HEK293T (cell line): Measurements from ENCODE around the gene ADCY1.
A peak's percentile ranks its signal among the peaks of the same experiment; 100 is the strongest.
"Not testable (repeated sequence)": the region's sequence is repeated elsewhere in the genome, so short reads cannot be mapped to it uniquely, and the experiment has no call there.

Experiments
- CTCF ChIA-PET: fragments of 350-600 bp; formaldehyde crosslinking; extraction: SDS; loops from one replicate; lab custom pipeline; 2021; ENCODE audit warnings: antibody characterized with exemption, inconsistent platforms; lab: Yijun Ruan, JAX
- POLR2A ChIA-PET: fragments of 350-600 bp; formaldehyde crosslinking; extraction: SDS; loops from one replicate; lab custom pipeline; 2020; ENCODE audit warnings: antibody characterized with exemption, inconsistent platforms; lab: Yijun Ruan, JAX
- DNase-seq: peaks from one replicate; pipeline ENCODE4 v3.0.0; 2012; ENCODE audit warnings: mixed read lengths; ENCODE audit errors: extremely low spot score

ADCY1 gene

DNA sequence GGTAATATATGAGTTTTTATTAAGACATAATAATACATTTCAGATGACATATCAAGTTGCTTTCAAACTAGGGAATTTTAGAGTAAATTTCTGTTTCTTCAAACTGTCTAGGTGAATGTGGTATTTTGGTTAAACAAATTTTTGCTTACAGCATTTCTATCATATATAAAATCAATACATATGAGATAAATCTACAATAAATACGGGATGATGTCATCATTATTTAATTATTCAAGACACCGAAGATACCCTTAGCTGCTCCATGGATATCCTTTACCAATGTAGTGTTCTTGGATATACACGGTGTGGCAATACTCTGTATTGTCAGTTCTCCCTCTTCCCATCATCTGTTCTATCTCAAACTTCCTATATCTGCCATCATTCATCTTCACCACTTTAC is 166.4 kb downstream of the ADCY1 start:
- CTCF ChIA-PET, DNase-seq, POLR2A ChIA-PET: not testable (repeated sequence)

- CTCF ChIA-PET, DNase-seq, POLR2A ChIA-PET: not testable (repeated sequence)
Measured at GRCh38 chr7:45748976-45749375, 174.8 kb downstream of the ADCY1 start.

GRCh38 chr7:45751352-45751751 is 177.2 kb downstream of the ADCY1 start:
- CTCF ChIA-PET, POLR2A ChIA-PET: not testable (repeated sequence)

GRCh38 chr7:45756333-45756732 is 182.2 kb downstream of the ADCY1 start:
- CTCF ChIA-PET, POLR2A ChIA-PET, DNase-seq: not testable (repeated sequence)

More at GRCh38 chr7:45751352-45751751, 177.2 kb downstream of the ADCY1 start:
- DNase-seq = not testable (repeated sequence)

DNA sequence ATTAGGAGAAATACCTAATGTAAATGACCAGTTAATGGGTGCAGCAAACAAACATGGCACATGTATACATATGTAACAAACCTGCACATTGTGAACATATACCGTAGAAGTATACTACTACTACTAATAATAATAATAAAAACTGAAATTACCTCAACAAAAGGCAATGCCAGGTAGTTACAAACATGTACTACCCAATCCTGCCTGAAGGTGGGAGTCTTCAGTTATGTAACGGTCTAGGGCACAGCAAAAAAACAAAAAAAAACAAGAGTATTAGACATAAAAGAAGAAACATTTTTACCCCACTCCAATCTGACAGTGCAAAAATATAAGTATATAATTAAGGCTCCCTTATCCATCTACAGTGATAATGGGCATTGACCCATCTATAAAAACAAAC is 182.6 kb downstream of the ADCY1 start:
- DNase-seq, POLR2A ChIA-PET, CTCF ChIA-PET: not testable (repeated sequence)

- POLR2A ChIA-PET, CTCF ChIA-PET, DNase-seq: not testable (repeated sequence)
Measured at GRCh38 chr7:45759464-45759863, 185.3 kb downstream of the ADCY1 start.

GRCh38 chr7:45761545-45762205 is 187.5 kb downstream of the ADCY1 start:
- POLR2A ChIA-PET = interaction anchor here (0.6 kb wide), 1 partner anchor 437 kb away, joined by 5 read pairs; no protein-coding TSS in a partner anchor
- CTCF ChIA-PET, DNase-seq: not testable (repeated sequence)

GRCh38 chr7:45762225-45762994 is 188.2 kb downstream of the ADCY1 start:
- CTCF ChIA-PET, POLR2A ChIA-PET, DNase-seq: not testable (repeated sequence)

- CTCF ChIA-PET, POLR2A ChIA-PET: not testable (repeated sequence)
- DNase-seq = peak; percentile 85
Measured at GRCh38 chr7:45768516-45769394, 194.6 kb downstream of the ADCY1 start.

GRCh38 chr7:45769626-45770025 is 195.5 kb downstream of the ADCY1 start:
- POLR2A ChIA-PET, CTCF ChIA-PET: not testable (repeated sequence)

More at GRCh38 chr7:45769626-45770025, 195.5 kb downstream of the ADCY1 start:
- DNase-seq = not testable (repeated sequence)
